Activated naive CD4-positive, alpha-beta T cell treated with anti-CD3 and anti-CD28 coated beads, Interleukin-2, amount 10 ng/mL, durations not matched to agents 7 days and 5 days (primary cell): Measurements from ENCODE around the gene ACSM6.

Experiments used
- CTCF ChIA-PET: fragments of 350-600 bp; sonication (Branson Sonifier 250); formaldehyde crosslinking; loops from one replicate; lab custom pipeline; 2021; ENCODE audit warnings: antibody characterized with exemption; lab: Charles Lee
- DNase-seq: peaks from one replicate; pipeline ENCODE4 v3.0.0-alpha.2; 2020
- H3K27ac Mint-ChIP-seq: one replicate; pipeline ENCODE4 v1.8.0; 2021; ENCODE audit warnings: mild to moderate bottlenecking, moderate library complexity, mixed read lengths
- H3K27me3 Mint-ChIP-seq: one replicate; pipeline ENCODE4 v1.8.0; 2021; ENCODE audit warnings: mild to moderate bottlenecking, mixed read lengths
- H3K36me3 Mint-ChIP-seq: one replicate; pipeline ENCODE4 v1.8.0; 2021; ENCODE audit warnings: mixed read lengths
- H3K4me1 Mint-ChIP-seq: one replicate; pipeline ENCODE4 v1.8.0; 2021; ENCODE audit warnings: mixed read lengths
- H3K4me3 Mint-ChIP-seq: one replicate; pipeline ENCODE4 v1.8.0; 2021; ENCODE audit warnings: mild to moderate bottlenecking, moderate library complexity, mixed read lengths
- H3K9me3 Mint-ChIP-seq: one replicate; pipeline ENCODE4 v1.8.0; 2021; ENCODE audit warnings: mixed read lengths

The ACSM6 gene

DNA sequence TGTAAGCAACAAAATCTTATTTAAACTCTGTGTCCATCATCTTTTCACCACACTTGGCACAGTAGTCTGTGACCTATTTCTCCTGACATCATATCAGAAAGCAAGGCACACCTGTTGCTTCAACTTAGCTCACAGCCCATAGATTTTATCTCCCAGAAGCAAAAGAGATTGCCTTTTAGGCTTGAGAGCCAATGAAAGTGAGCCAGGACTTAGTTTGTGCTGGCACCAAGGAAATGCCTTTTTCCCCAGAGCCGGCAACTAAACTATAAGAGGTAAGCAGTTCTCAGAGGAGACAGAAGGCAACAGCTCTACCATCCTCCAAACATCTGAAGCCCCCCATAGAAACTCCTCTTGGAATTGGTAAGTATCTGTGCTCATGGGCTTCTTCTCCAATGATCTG lies at the start of gene ACSM6:
Gene ACSM6 (plus strand): TSS at position 295 of the 400 bp plus-strand sequence. CDS start 248 bp downstream, outside the sequence.
- CTCF ChIA-PET = no interaction called here
- Mint-ChIP-seq H3K9me3 (no peaks in the 10 kb centered on the region), H3K4me1 (no peaks in the 10 kb centered on the region), H3K4me3 (no peak within 1 kb of the TSS), H3K27me3 (peaks cover 7% of the 10 kb centered on the region), H3K27ac (no peak within 1 kb of the TSS), H3K36me3 (no peaks in the 10 kb centered on the region)
- DNase-seq = no peak

GRCh38 chr10:95168694-95169093 lies 25.3 kb upstream of the ACSM6 start:
- H3K9me3 Mint-ChIP-seq = peaks cover 8% of the 10 kb centered on the region
- no peak for DNase-seq
- no peaks in the 10 kb centered on the region for H3K4me1 Mint-ChIP-seq
- H3K27me3 Mint-ChIP-seq = peaks cover 3% of the 10 kb centered on the region
- no peaks in the 10 kb centered on the region for H3K36me3 Mint-ChIP-seq
- no peak overlapping the region for H3K27ac Mint-ChIP-seq
- H3K4me3 Mint-ChIP-seq = no peak overlapping the region
- CTCF ChIA-PET = no interaction called here

- peaks cover 3% of the 10 kb centered on the region for H3K27me3 Mint-ChIP-seq
- no peaks in the 10 kb centered on the region for H3K4me1 Mint-ChIP-seq
- H3K9me3 Mint-ChIP-seq = peaks cover 8% of the 10 kb centered on the region
- no peak overlapping the region for H3K27ac Mint-ChIP-seq
- H3K36me3 Mint-ChIP-seq = no peaks in the 10 kb centered on the region
- CTCF ChIA-PET = no interaction called here
- DNase-seq = no peak
- no peak overlapping the region for H3K4me3 Mint-ChIP-seq
Observed at GRCh38 chr10:95169522-95169921, 24.5 kb upstream of the ACSM6 start.

GRCh38 chr10:95170790-95171189 lies 23.2 kb upstream of the ACSM6 start:
- H3K27me3 Mint-ChIP-seq = peaks cover 3% of the 10 kb centered on the region
- no peak for DNase-seq
- CTCF ChIA-PET = no interaction called here
- no peak overlapping the region for H3K4me3 Mint-ChIP-seq
- H3K36me3 Mint-ChIP-seq = no peaks in the 10 kb centered on the region
- H3K27ac Mint-ChIP-seq = no peak overlapping the region
- H3K4me1 Mint-ChIP-seq = no peaks in the 10 kb centered on the region
- H3K9me3 Mint-ChIP-seq = peaks cover 8% of the 10 kb centered on the region

DNA sequence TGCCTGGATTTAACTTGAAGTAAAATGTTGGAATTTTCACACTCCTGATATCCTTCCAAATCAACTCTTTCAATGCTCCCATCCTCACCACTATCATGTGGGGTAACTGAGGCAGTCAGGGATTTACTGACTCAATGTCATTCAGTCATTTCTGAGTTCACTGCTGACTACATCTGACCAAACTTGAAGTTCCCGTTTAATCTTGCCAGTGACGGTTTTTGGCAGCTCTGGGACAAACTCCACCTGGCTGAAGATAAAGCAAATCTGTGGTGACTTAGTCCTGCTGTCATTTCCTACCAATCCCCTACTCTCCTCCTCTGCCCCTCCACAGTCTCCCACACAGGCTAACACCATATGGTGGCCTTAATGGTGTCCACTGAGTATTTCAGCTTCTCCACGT lies 22.7 kb upstream of the ACSM6 start:
- DNase-seq = no peak
- Mint-ChIP-seq H3K4me1 (no peaks in the 10 kb centered on the region), H3K36me3 (no peaks in the 10 kb centered on the region), H3K9me3 (peaks cover 5% of the 10 kb centered on the region), H3K27ac (no peak overlapping the region), H3K4me3 (no peak overlapping the region), H3K27me3 (peaks cover 3% of the 10 kb centered on the region)
- CTCF ChIA-PET = no interaction called here

- CTCF ChIA-PET = no interaction called here
- Mint-ChIP-seq H3K9me3 (no peaks in the 10 kb centered on the region), H3K4me1 (no peaks in the 10 kb centered on the region), H3K27ac (no peak overlapping the region), H3K27me3 (peaks cover 3% of the 10 kb centered on the region), H3K4me3 (no peak overlapping the region), H3K36me3 (no peaks in the 10 kb centered on the region)
- no peak for DNase-seq
Observed at GRCh38 chr10:95172851-95173250, 21.2 kb upstream of the ACSM6 start.

DNA sequence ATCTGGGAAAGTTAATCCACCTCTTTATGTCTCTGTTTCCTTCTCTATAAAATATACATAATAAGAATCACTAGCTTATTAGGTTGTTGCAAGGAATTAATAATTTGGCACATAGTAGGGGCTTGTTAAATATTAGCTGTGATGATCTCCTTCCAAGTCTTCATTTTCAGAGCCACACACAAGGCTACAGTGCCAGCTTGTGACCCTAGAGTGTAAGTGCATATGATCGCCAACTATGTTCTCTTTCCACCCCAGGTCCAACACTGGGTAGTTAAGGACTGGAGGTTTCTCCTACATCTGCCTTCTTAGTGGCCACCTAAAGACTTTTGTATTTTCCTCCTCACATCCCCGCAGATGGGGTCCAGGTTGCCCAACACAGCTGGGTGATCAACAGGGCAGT lies 17.9 kb upstream of the ACSM6 start:
- CTCF ChIA-PET = no interaction called here
- Mint-ChIP-seq H3K9me3 (no peaks in the 10 kb centered on the region), H3K36me3 (no peaks in the 10 kb centered on the region), H3K27me3 (peaks cover 8% of the 10 kb centered on the region), H3K4me3 (no peak overlapping the region), H3K4me1 (no peaks in the 10 kb centered on the region), H3K27ac (no peak overlapping the region)
- DNase-seq = no peak

GRCh38 chr10:95177429-95177828 lies 16.6 kb upstream of the ACSM6 start:
- no peak for DNase-seq
- Mint-ChIP-seq H3K4me3 (no peak overlapping the region), H3K27ac (no peak overlapping the region), H3K4me1 (no peaks in the 10 kb centered on the region), H3K27me3 (peaks cover 9% of the 10 kb centered on the region), H3K9me3 (no peaks in the 10 kb centered on the region), H3K36me3 (no peaks in the 10 kb centered on the region)
- CTCF ChIA-PET = no interaction called here

DNA sequence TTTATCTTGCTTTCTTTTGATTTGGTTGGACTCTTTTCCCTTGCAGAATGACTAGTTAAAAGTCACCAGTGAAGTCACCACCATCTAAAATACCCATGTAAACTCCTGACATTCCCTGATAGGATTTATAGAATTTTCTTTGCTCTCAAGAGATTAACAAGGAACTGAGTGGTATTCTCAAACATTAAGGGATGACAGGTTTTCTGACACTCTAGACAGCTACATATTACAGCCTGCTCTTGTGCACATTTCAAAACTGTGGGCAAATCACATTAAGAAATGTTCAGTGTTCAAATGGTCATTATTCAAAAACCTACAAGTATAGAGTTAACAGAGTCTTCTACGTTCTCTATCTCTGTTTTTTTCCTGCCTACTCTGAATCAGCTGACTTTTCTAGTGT lies 15.8 kb upstream of the ACSM6 start:
- no peak overlapping the region for H3K27ac Mint-ChIP-seq
- no peak overlapping the region for H3K4me3 Mint-ChIP-seq
- H3K36me3 Mint-ChIP-seq = no peaks in the 10 kb centered on the region
- no peak for DNase-seq
- H3K9me3 Mint-ChIP-seq = no peaks in the 10 kb centered on the region
- peaks cover 4% of the 10 kb centered on the region for H3K4me1 Mint-ChIP-seq
- CTCF ChIA-PET = no interaction called here
- H3K27me3 Mint-ChIP-seq = peaks cover 14% of the 10 kb centered on the region

DNA sequence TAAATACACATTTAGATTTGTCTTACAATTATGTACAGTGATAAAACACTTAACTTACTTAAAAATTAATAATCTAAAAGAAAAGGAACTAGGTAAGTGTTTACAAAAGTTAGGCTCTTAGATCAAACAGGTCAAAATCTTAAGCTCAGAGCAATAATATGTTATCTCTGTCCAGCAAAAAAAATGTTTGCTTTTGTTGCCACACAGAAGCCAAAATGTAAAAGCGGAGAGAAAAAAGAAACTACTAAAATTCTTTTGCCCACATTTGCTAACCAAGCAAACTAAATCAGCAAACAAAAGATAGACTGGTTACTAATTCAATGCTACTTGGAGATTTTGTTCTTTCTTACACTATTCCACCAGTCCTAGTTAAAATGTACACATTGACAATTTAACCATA lies 15.2 kb upstream of the ACSM6 start:
- CTCF ChIA-PET = interaction anchor here (2.5 kb wide), 1 partner anchor 65 kb away, joined by 9 read pairs; no protein-coding TSS in a partner anchor
- Mint-ChIP-seq H3K4me3 (no peak overlapping the region), H3K4me1 (peaks cover 4% of the 10 kb centered on the region), H3K27ac (no peak overlapping the region), H3K27me3 (peaks cover 20% of the 10 kb centered on the region), H3K36me3 (no peaks in the 10 kb centered on the region), H3K9me3 (no peaks in the 10 kb centered on the region)
- DNase-seq = no peak

- Mint-ChIP-seq H3K27me3 (peaks cover 35% of the 10 kb centered on the region), H3K27ac (no peak overlapping the region), H3K9me3 (no peaks in the 10 kb centered on the region), H3K4me1 (peaks cover 7% of the 10 kb centered on the region), H3K36me3 (no peaks in the 10 kb centered on the region), H3K4me3 (no peak overlapping the region)
- CTCF ChIA-PET = interaction anchor here (1.6 to 3.5 kb wide), 3 partner anchors 63 to 183 kb away, joined by 7 to 64 read pairs (median 10); no protein-coding TSS in a partner anchor
- DNase-seq = no peak
Observed at GRCh38 chr10:95181726-95182125, 12.3 kb upstream of the ACSM6 start.

DNA sequence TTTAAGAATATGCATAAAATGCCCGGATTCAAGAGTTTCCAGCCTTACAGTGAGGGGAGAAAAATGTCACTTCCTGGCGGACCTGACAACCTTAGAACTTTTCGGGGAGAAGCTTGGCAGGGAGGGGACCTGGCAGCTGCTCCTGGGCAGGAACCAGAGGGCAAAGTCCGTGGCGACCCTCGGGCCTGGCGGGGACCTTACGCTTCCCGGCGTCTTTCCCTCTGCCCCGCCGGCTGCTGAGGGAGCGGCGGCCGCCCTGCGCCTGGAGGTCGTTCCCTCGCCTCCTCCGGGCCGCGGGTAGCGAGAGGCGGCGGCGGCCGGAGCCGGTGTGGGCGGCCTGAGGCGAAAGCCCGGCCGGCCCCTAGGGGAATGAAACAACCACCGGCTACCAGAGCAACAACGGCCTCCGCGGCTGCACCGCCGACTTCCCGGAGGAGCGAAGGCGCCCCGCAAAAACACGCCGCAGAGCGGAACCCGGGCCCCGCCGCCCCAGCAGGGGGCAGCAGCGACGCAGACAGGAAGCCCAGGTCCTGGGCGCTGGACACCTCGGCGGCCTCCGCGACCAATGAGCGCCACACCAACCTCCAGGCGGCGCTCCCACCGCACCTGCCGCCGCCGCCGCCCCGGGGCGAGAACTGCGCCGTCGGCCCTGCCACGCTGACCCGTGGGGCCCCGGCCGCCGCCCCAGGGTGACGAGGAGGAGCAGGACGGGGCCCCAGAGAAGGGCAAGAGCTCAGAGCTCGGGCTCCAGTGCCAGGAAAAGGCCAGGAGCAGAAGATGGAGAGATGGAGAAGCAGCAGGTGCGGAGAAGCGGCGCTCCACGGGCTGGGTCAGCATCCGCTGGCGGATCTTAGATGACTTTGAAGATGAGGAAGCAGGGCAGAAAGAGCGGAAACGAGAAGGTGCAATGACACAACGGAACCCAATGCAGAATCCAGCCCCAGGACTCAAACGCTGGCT lies 10.5 kb upstream of the ACSM6 start:
- Mint-ChIP-seq H3K9me3 (no peaks in the 10 kb centered on the region), H3K36me3 (no peaks in the 10 kb centered on the region), H3K27ac (peak overlapping the region; percentile 20), H3K4me3 (peak overlapping the region; percentile 62), H3K27me3 (peaks cover 35% of the 10 kb centered on the region), H3K4me1 (peaks cover 7% of the 10 kb centered on the region)
- peak; percentile 79 for DNase-seq
- CTCF ChIA-PET = interaction anchor here (0.6 to 3.5 kb wide), 6 partner anchors 56 to 419 kb away, joined by 4 to 64 read pairs (median 6); no protein-coding TSS in a partner anchor

DNA sequence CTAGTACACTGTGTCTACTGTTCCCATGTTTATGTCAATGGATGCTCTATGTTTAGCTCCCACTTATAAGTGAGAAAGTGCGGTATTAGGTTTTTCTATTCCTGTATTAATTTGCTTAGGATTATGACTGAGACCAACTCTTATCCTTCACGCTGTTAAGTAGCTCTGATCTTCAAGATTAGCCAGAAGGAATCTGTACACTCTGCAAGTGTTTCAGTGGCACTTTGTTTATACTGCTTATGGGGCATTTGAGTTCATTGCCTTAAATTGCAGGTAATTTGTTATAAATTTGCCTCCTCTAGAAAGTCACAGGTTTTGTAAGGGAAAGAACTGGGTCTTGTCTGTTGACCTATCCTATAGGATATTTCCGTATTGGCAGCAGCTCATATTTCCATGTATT lies 6.4 kb upstream of the ACSM6 start:
- H3K27me3 Mint-ChIP-seq = peaks cover 24% of the 10 kb centered on the region
- DNase-seq = no peak
- H3K4me1 Mint-ChIP-seq = peaks cover 7% of the 10 kb centered on the region
- H3K9me3 Mint-ChIP-seq = no peaks in the 10 kb centered on the region
- CTCF ChIA-PET = interaction anchor here (1.0 kb wide), 1 partner anchor 175 kb away, joined by 3 read pairs; no protein-coding TSS in a partner anchor
- no peaks in the 10 kb centered on the region for H3K36me3 Mint-ChIP-seq
- no peak overlapping the region for H3K4me3 Mint-ChIP-seq
- H3K27ac Mint-ChIP-seq = no peak overlapping the region

GRCh38 chr10:95188593-95188992 lies 5.4 kb upstream of the ACSM6 start:
- CTCF ChIA-PET = no interaction called here
- H3K4me3 Mint-ChIP-seq = no peak overlapping the region
- no peak overlapping the region for H3K27ac Mint-ChIP-seq
- no peak for DNase-seq
- H3K27me3 Mint-ChIP-seq = peaks cover 17% of the 10 kb centered on the region
- H3K9me3 Mint-ChIP-seq = no peaks in the 10 kb centered on the region
- peaks cover 4% of the 10 kb centered on the region for H3K4me1 Mint-ChIP-seq
- no peaks in the 10 kb centered on the region for H3K36me3 Mint-ChIP-seq

- no peak overlapping the region for H3K4me3 Mint-ChIP-seq
- no peak overlapping the region for H3K27ac Mint-ChIP-seq
- no peaks in the 10 kb centered on the region for H3K36me3 Mint-ChIP-seq
- DNase-seq = no peak
- peaks cover 13% of the 10 kb centered on the region for H3K27me3 Mint-ChIP-seq
- H3K9me3 Mint-ChIP-seq = no peaks in the 10 kb centered on the region
- CTCF ChIA-PET = no interaction called here
- H3K4me1 Mint-ChIP-seq = no peaks in the 10 kb centered on the region
Observed at GRCh38 chr10:95196046-95196445, 2.0 kb downstream of the ACSM6 start.
